HG03060 (cell line): ENCODE data around the gene MDM2.
"Not testable (repeated sequence)": the region's sequence is repeated elsewhere in the genome, so short reads cannot be mapped to it uniquely, and the experiment has no call there.

ENCODE experiments used
- ATAC-seq: cut with Tn5 transposase; IDR thresholded peaks from one replicate; pipeline ENCODE4 v1.9.1; 2021; ENCODE audit warnings: low read depth, moderate number of reproducible peaks; ENCODE audit not compliant: unreplicated experiment

The MDM2 gene

GRCh38 chr12:68785358-68785757, 22.6 kb upstream of the MDM2 start:
- ATAC-seq, result no peak

GRCh38 chr12:68785823-68786222, 22.2 kb upstream of the MDM2 start:
- ATAC-seq, result no peak

- ATAC-seq, result no peak
These were observed 21.0 kb upstream of the MDM2 start for GRCh38 chr12:68786929-68787328.

- no peak for ATAC-seq
These were observed 19.3 kb upstream of the MDM2 start for GRCh38 chr12:68788554-68789143.

DNA sequence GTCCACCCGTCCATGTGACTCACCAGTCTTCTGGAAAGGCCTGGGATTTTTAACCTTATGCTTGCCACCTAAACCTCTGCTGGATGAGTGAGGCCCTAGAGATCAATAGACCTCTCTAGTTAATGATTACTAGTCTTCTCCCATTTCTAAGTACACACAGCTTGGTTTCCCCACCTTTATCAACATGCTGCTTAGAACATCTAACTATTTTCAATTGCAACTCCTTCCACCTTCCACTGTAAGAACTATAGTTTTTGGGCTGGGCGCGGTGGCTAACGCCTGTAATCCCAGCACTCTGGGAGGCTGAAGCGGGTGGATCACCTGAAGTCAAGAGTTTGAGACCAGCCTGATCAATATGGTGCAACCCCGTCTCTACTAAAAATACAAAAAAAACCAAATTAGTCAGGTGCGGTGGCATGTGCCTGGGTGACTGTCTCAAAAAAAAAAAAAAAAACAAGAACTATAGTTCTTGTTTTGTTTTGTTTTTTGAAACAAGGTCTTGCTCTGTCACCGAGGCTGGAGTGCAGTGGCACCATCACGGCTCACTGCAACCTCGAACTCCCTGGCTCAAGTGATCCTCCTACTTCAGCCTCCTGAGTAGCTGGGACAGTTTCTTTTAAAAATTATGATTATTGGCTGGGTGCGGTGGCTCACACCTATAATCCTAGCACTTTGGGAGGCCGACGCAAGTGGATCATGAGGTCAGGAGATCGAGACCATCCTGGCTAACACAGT, 18.7 kb upstream of the MDM2 start:
- no peak for ATAC-seq

- no peak for ATAC-seq
These were observed 17.7 kb upstream of the MDM2 start for GRCh38 chr12:68790081-68790951.

GRCh38 chr12:68790952-68791234, 17.1 kb upstream of the MDM2 start:
- ATAC-seq, result no peak

DNA sequence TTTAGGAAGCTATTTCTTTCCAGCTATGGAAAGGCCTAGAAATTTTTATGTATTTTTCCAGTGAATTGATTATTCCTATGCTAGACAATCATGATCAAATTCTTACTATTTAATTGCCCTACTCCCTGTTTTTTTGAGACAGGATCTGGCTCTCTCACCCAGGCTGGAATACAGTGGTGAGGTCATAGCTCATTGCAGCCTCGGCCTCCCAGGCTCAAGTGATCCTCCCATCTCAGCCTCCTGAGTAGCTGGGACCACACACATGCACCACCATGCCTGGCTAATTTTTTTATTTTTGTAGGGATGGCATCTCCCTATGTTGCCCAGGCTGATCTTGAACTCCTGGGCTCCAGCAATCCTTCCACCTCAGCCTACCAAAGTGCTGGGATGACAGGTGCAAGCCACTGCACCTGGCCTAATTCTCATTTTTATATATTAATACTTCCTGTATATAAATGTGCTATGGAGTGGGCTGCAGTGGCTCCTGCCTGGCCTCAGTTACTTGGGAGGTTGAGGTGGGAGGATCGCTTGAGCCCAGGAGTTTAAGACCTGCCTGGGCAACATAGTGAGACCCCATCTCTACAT, 16.0 kb upstream of the MDM2 start:
- no peak for ATAC-seq

DNA sequence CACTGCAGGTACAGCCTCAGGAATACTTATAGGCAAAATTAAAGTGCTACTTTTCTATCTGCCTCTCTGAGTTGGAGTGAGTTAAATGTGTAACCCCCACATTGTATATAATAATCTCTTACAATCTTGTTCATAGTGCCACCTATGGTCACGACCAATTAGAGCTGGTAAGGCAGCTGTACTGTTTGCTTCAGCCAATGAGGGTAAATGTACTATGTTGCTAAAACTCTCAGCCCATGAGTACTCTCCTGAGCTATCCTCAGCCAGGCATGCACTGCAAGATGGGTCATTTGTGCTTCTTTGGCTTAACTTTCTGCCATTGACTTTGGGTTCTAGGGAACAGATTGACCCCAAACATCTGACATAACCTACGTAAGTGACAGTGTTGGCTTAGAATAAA, 15.0 kb upstream of the MDM2 start:
- ATAC-seq, result peak; percentile 76

- ATAC-seq, result no peak
These were observed 14.5 kb upstream of the MDM2 start for GRCh38 chr12:68793436-68793835.

- ATAC-seq, result no peak
These were observed 13.9 kb upstream of the MDM2 start for GRCh38 chr12:68793975-68794652.

DNA sequence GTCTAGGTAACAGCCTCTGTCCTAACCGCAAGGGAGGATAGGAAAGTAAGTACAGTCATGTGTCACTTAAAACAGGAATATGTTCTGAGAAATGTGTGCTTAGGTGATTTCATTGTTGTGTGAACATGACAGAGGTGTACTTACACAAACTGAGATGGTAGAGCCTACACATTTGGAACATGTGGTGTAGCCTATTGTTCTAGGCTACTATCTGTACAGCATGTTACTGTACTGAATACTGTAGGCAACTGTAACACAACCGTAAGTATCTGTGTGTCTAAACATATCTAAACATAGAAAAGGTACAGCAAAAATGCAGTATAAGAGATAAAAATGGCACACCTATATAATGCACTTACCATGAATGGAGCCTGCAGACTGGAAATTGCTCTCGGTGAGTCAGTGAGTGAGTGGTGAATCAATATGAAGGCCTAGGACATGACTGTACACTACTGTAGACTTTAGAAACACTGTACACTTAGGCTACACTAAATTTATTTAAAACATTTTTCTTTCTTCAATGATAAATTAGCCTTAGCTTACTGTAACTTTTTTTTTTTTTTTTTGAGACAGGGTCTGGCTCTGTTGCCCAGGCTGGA, 13.2 kb upstream of the MDM2 start:
- no peak for ATAC-seq

- ATAC-seq, result no peak
These were observed 11.6 kb upstream of the MDM2 start for GRCh38 chr12:68796399-68796798.

- no peak for ATAC-seq
These were observed 9.1 kb upstream of the MDM2 start for GRCh38 chr12:68798882-68799234.

DNA sequence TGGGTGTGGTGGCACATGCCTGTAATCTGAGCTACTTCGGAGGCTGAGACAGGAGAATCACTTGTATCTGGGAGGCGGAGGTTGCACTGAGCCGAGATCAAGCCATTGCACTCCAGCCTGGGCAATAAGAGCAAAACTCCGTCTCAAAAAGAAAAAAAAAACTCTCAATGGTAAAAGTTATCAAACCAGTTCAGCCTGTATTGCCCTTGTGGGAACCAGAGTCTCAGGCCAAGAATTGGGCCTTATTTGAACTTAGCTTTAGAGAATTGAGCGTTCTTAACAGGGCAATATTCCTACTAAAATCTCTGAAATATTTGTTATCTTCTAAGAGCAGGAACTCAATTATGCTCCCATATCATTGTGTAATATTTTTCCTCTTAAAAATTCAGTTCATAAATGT, 7.7 kb upstream of the MDM2 start:
- no peak for ATAC-seq

GRCh38 chr12:68801124-68801523, 6.9 kb upstream of the MDM2 start:
- ATAC-seq, result not testable (repeated sequence)

DNA sequence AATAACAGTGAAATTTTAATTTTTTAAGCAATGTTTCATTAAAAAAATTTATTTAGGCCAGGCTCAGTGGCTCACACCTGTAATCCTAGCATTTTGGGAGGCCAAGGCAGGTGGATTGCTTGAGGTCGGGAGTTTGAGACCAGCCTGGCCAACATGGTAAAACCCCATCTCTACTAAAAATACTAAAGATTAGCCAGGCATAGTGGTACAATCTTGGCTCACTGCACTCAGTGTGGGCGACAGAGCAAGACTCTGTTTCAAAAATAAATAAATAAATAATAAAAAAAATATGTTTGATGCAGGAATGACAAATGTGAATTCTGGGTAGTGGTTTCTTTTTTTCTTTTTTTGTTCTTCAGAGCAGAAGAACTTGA, 5.6 kb upstream of the MDM2 start:
- ATAC-seq, result not testable (repeated sequence)

DNA sequence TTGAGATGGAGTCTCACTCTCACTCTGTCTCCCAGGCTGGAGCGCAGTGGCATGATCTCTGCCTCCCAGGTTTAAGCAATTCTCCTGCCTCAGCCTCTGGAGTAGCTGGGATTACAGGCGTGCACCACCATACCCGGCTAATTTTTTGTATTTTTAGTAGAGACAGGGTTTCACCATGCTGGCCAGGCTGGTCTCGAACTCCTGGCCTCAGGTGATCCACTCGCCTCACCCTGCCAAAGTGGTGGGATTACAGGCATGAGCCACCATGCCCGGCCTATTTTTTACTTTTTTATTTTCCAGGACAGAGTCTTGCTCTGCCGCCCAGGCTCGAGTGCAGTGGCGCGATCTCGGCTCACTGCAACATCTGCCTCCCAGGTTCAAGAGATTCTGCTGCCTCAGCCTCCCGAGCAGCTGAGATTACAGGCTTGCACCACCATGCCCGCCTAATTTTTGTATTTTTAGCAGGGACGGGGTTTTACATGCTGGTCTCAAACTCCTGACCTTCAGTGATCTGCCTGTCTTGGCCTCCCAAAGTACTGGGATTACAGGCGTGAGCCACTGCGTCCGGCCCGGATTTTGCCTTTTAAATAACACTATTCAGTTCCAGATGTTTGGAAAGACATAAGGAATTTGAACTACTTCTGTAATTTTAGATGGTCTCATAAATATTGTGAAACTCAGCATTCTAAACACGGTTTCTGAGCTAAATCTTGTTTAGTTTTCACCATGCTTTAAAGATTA, 4.9 kb upstream of the MDM2 start:
- not testable (repeated sequence) for ATAC-seq

DNA sequence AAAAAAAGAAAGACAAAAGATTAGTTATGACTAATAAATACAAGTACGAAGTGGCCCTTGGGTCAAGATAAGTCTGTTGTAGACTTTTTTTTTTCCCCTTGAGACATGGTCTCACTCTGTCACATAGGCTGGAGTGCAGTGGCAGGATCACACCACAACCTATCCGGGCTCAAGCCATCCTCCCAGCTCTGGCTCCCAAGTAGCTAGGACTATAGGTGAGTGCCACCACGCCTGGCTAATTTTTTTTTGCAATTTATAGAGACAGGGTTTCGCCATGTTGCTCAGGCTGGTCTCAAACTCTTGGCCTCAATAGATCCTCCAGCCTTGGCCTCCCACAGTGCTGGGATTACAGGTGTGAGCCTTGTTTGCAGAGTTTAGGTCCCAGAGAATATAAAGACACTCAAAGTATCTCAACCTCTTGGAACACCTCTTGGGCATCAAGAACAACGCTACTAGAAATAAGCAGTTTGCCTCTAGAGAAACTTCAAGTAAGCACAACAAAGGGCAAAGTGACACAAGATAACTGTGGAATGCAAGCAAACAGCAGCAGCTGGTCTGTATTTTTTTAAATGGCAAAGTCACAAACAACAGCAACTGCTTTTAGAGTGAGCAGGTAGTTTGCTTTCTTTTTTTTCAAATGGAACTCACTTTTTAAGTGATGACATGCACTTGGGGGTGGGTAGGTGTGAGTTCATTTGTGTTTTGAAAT, 3.9 kb upstream of the MDM2 start:
- no peak for ATAC-seq
